Activated B cell treated with CpG ODN at 0.5 μM for 24 hours (primary cell): ENCODE results near the gene SCTR. TPM values are rescaled to one million over a fixed set of nuclear protein-coding genes. Genes with fewer than 3 reads are reported as not detected.

Experiments
- ATAC-seq: fragments of 200-7000 bp; cut with Tn5 transposase; one replicate; pipeline ENCODE4 v1.10.0; 2021; ENCODE audit warnings: low read depth, mild to moderate bottlenecking, moderate library complexity
- CTCF ChIA-PET: fragments of 350-600 bp; sonication (Branson Sonifier 250); formaldehyde crosslinking; loops from one replicate; lab custom pipeline; 2021; ENCODE audit warnings: antibody characterized with exemption; lab: Charles Lee
- POLR2A ChIA-PET: fragments of 350-600 bp; sonication (Branson Sonifier 250); formaldehyde crosslinking; loops from one replicate; lab custom pipeline; 2021; ENCODE audit warnings: antibody characterized with exemption; lab: Charles Lee
- DNase-seq: peaks from one replicate; pipeline ENCODE4 v3.0.0; 2022
- H3K27ac Mint-ChIP-seq: one replicate; pipeline ENCODE4 v1.8.0; 2020; ENCODE audit warnings: mixed read lengths
- H3K27me3 Mint-ChIP-seq: one replicate; pipeline ENCODE4 v1.8.0; 2021; ENCODE audit warnings: mixed read lengths
- H3K36me3 Mint-ChIP-seq: one replicate; pipeline ENCODE4 v1.8.0; 2021; ENCODE audit warnings: low read depth, mixed read lengths
- H3K4me1 Mint-ChIP-seq: one replicate; pipeline ENCODE4 v1.8.0; 2021; ENCODE audit warnings: mixed read lengths
- H3K4me3 Mint-ChIP-seq: one replicate; pipeline ENCODE4 v1.8.0; 2020; ENCODE audit warnings: mild to moderate bottlenecking, mixed read lengths
- H3K9me3 Mint-ChIP-seq: one replicate; pipeline ENCODE4 v1.8.0; 2020; ENCODE audit warnings: mixed read lengths
- intact Hi-C: fragments of 100-400 bp; cut with micrococcal nuclease; formaldehyde crosslinking; loops from one replicate; pipeline ENCODE4 v1.15.1; 2024
- total RNA-seq: library from RNA; stranded (reverse); gene quantifications from 2 replicates; pipeline ENCODE4 v1.2.3, GENCODE V29; 2022
- TF ChIP-seq, protein P1 (sequence below): fragments of 200-600 bp; IDR thresholded peaks from one replicate; pipeline ENCODE4 v1.8.0; 2022; ENCODE audit warnings: antibody characterized with exemption, mild to moderate bottlenecking

The SCTR gene
- total RNA-seq, 1 donor from 2014 or later, result not detected

DNA sequence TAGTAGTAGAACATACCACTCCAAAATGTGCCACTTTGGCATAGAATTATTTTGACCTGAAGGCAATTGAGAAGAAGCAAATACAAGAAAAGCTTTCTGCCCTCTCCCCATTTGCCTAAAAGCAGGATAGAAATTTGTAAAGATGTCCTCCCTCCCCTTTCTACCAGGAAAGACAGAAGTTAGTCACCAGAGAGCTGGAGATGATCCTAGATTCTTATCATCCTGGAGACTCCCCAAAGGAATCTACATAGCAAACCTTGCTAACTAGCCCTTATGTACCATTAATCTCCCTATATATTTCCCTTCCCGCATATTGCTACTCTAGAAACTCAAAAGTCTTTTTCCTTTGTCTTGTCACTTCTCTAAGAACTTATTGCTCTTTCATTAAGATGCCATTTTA lies 105.2 kb downstream of the SCTR start:
- POLR2A ChIA-PET, result no interaction called here
- H3K9me3 Mint-ChIP-seq, result peaks cover 5% of the 10 kb centered on the region
- H3K27me3 Mint-ChIP-seq, result peaks cover 24% of the 10 kb centered on the region
- CTCF ChIA-PET, result no interaction called here
- H3K36me3 Mint-ChIP-seq, result no peaks in the 10 kb centered on the region
- TF ChIP-seq, protein P1, sequence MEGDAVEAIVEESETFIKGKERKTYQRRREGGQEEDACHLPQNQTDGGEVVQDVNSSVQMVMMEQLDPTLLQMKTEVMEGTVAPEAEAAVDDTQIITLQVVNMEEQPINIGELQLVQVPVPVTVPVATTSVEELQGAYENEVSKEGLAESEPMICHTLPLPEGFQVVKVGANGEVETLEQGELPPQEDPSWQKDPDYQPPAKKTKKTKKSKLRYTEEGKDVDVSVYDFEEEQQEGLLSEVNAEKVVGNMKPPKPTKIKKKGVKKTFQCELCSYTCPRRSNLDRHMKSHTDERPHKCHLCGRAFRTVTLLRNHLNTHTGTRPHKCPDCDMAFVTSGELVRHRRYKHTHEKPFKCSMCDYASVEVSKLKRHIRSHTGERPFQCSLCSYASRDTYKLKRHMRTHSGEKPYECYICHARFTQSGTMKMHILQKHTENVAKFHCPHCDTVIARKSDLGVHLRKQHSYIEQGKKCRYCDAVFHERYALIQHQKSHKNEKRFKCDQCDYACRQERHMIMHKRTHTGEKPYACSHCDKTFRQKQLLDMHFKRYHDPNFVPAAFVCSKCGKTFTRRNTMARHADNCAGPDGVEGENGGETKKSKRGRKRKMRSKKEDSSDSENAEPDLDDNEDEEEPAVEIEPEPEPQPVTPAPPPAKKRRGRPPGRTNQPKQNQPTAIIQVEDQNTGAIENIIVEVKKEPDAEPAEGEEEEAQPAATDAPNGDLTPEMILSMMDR, result no peak
- ATAC-seq, result no peak
- H3K4me1 Mint-ChIP-seq, result peaks cover 17% of the 10 kb centered on the region
- no peak overlapping the region for H3K4me3 Mint-ChIP-seq
- no peak overlapping the region for H3K27ac Mint-ChIP-seq
- no peak for DNase-seq
- intact Hi-C loops, result no loop called here

DNA sequence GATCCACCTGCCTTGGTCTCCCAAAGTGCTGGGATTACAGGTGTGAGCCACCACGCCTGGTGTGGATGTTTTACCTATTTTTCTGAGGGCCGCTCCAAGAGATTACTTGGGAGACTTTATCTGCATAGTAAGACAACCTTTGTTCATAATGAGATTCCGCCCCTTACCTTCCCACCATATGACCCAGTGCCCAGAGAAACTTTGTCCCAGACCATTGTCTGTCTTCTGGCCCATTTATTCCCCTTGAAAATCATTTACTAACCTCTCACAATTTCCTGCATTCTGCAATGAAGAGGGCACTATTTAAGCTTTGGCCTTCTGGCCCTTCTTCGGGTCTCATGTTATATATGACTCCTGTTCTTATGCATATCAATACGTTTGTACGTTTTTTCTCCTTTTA lies 106.4 kb downstream of the SCTR start:
- intact Hi-C loops, result no loop called here
- CTCF ChIA-PET, result no interaction called here
- peaks cover 5% of the 10 kb centered on the region for H3K9me3 Mint-ChIP-seq
- peaks cover 17% of the 10 kb centered on the region for H3K4me1 Mint-ChIP-seq
- H3K4me3 Mint-ChIP-seq, result no peak overlapping the region
- POLR2A ChIA-PET, result no interaction called here
- TF ChIP-seq, protein P1, result no peak
- H3K36me3 Mint-ChIP-seq, result no peaks in the 10 kb centered on the region
- ATAC-seq (no peak), DNase-seq (no peak)
- H3K27ac Mint-ChIP-seq, result no peak overlapping the region
- H3K27me3 Mint-ChIP-seq, result peaks cover 18% of the 10 kb centered on the region

DNA sequence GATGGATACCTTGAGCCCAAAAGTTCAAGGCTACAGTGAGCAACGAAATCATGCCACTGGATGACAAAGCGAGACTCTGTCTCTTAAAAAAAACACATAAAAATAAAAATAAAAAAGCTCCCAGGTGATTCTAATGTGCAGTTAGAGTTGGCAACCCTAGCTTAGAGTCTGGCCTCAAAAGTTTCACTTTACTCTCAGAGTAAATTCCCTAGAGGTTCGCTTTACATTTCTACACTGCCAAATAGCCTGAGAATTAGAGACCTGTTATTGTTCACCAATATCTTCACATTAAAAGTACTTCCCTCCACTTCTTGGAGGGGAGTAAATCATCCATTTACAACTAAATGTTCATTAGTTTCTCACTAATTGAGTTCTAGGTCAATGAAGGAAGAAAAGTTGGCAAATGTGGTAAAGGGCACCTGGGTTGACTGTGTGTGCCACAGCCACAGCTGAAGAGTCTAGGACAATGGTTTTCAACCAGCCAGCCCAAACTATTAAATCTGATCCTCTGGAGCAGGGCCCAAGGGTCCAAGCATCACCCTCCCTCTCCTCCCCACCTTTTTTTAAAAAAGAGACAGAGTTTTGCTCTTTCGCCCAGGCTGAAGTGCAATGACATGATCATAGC lies 107.9 kb downstream of the SCTR start:
- ATAC-seq (no peak), DNase-seq (no peak)
- H3K27ac Mint-ChIP-seq, result no peak overlapping the region
- ChIA-PET CTCF (no interaction called here), POLR2A (interaction anchor here (2.4 kb wide), 1 partner anchor 15 kb away, joined by 9 read pairs; the partner anchor contains the start of gene TMEM37)
- TF ChIP-seq, protein P1, result no peak
- no peaks in the 10 kb centered on the region for H3K9me3 Mint-ChIP-seq
- no peaks in the 10 kb centered on the region for H3K36me3 Mint-ChIP-seq
- H3K4me1 Mint-ChIP-seq, result peaks cover 17% of the 10 kb centered on the region
- H3K27me3 Mint-ChIP-seq, result peaks cover 10% of the 10 kb centered on the region
- H3K4me3 Mint-ChIP-seq, result no peak overlapping the region
- intact Hi-C loops, result no loop called here

DNA sequence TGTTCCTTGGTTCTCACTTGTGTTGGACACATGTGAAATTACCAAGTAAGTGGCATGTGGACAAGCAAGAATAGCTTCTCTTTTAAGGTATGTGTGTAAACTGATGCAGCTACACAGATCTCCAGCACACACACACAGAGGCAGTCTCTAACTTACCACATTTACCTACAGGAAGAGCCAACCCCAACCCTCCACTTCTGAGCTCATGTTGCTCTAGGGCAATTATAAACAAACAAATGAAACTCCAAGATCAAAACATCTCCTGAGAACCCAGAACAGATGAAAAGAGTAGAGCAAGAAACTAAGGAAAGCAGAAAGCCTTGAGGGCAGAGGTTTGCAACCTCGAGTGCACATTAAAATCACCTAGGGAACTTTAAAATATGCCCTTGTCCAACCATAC lies 108.7 kb downstream of the SCTR start:
- Mint-ChIP-seq H3K4me3 (no peak overlapping the region), H3K4me1 (peaks cover 17% of the 10 kb centered on the region), H3K27me3 (peaks cover 17% of the 10 kb centered on the region), H3K9me3 (no peaks in the 10 kb centered on the region), H3K27ac (no peak overlapping the region), H3K36me3 (no peaks in the 10 kb centered on the region)
- ChIA-PET CTCF (no interaction called here), POLR2A (interaction anchor here (2.4 kb wide), 1 partner anchor 16 kb away, joined by 9 read pairs; the partner anchor contains the start of gene TMEM37)
- TF ChIP-seq, protein P1, result no peak
- intact Hi-C loops, result no loop called here
- ATAC-seq (no peak), DNase-seq (no peak)

DNA sequence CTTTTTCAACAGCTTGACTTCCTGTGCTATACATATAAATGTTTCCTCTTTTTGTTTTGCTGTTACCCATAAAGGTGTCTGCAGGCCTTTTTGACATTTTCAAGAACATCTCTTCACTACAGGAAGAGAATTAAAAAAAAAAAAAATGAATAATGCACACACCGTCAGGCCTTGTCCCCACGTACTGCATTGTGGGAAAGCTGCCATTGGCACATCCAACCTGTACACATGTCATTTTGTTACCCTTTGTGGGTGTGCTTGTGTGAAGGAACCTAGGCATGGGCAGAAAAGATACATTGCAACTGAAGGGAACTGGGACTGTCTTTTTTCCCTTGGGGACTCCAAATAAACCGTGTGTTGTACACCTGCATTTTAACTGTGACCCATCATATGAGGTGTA lies 109.4 kb downstream of the SCTR start:
- TF ChIP-seq, protein P1, result no peak
- intact Hi-C loops, result no loop called here
- DNase-seq (no peak), ATAC-seq (no peak)
- Mint-ChIP-seq H3K4me1 (peaks cover 17% of the 10 kb centered on the region), H3K27ac (no peak overlapping the region), H3K9me3 (no peaks in the 10 kb centered on the region), H3K27me3 (peaks cover 17% of the 10 kb centered on the region), H3K4me3 (no peak overlapping the region), H3K36me3 (no peaks in the 10 kb centered on the region)
- ChIA-PET CTCF (interaction anchor here (0.7 kb wide), 1 partner anchor 23 kb away, joined by 3 read pairs; no protein-coding TSS in a partner anchor), POLR2A (interaction anchor here (2.4 kb wide), 1 partner anchor 16 kb away, joined by 9 read pairs; the partner anchor contains the start of gene TMEM37)
